T-helper 2 cell treated with Interferon-gamma antibody and Interleukin-4, amounts not matched to agents 5 μg/mL and 100 μg/mL, for 36 hours (primary cell): ENCODE data around the gene CCDC57.

Experiments used
- DNase-seq: peaks from one replicate; pipeline ENCODE4 v3.0.0; 2021; ENCODE audit warnings: low spot score
- H3K27ac Mint-ChIP-seq: one replicate; pipeline ENCODE4 v1.8.0; 2021; ENCODE audit warnings: mild to moderate bottlenecking, mixed read lengths
- H3K27me3 Mint-ChIP-seq: one replicate; pipeline ENCODE4 v1.8.0; 2021; ENCODE audit warnings: low read depth, mixed read lengths
- H3K36me3 Mint-ChIP-seq: one replicate; pipeline ENCODE4 v1.8.0; 2021; ENCODE audit warnings: low read depth, mixed read lengths
- H3K4me1 Mint-ChIP-seq: one replicate; pipeline ENCODE4 v1.8.0; 2021; ENCODE audit warnings: low read depth, mixed read lengths
- H3K4me3 Mint-ChIP-seq: one replicate; pipeline ENCODE4 v1.8.0; 2022; ENCODE audit warnings: mild to moderate bottlenecking, moderate library complexity, mixed read lengths
- H3K9me3 Mint-ChIP-seq: one replicate; pipeline ENCODE4 v1.8.0; 2021; ENCODE audit warnings: mixed read lengths

Gene CCDC57

DNA sequence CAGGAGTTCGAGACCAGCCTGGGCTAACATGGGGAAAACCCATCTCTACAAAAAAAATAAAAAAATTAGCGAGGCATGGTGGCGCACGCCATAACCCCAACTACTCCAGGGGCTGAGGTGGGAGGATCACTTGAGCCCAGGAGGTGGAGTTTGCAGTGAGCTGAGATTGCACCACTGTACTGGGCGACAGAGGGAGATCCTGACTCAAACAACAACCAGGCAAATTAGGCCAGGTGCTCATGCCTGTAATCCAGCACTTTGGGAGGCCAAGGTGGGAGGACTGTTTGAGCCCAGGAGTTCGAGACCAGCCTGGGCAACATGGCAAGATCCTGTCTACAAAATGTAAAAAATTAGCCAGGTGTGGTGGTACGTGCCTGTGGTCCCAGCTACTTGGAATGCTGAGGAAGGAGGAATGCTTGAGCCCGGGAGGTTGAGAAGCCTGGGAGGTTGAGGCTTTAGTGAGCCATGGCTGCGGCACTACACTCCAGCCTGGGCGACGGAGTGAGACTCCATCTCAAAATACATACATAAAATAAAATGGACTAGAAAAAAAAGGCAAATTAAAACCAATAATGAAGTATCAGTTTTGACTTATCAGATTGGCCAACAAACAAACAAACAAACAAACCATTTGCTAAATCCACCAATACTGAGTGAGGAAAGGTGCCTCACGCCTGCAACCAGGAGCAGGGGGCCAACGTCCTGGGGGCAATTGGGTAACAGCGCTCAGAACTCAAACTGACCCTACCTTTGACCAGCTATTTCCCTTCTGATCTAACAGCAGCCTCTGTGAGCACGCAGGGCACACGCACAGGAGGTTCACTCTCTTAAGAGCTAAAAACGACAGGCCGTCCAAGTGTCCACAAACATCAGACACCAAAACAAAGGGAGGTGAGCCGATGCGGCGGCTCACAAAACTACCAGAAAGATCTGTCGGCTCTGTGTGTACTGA lies 95.2 kb downstream of the CCDC57 start:
- no peaks in the 10 kb centered on the region for H3K27me3 Mint-ChIP-seq
- peaks cover 18% of the 10 kb centered on the region for H3K4me1 Mint-ChIP-seq
- no peaks in the 10 kb centered on the region for H3K9me3 Mint-ChIP-seq
- H3K27ac Mint-ChIP-seq: no peak overlapping the region
- no peak for DNase-seq
- no peak overlapping the region for H3K4me3 Mint-ChIP-seq
- H3K36me3 Mint-ChIP-seq: peaks cover 1% of the 10 kb centered on the region

DNA sequence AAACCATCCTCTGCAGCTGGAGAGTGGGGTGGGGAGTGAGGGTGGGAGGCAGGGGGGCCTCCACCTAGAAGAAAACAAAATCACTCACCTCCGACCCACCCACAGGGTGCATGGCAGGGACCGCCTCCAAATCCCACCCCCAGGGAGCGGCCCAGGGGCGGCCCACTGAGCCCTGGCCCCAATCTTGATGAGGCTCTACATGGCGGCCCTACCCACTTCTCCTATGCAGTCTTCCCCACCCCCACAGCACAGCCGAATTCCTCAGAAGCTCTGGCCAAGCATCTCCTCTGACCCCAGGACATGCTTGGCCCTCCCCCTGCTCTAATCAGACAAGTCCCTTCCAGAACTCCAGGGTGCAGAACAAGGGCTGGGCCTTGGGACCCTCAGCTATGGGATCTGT lies 96.4 kb downstream of the CCDC57 start:
- DNase-seq: no peak
- Mint-ChIP-seq H3K4me3 (no peak overlapping the region), H3K4me1 (peaks cover 11% of the 10 kb centered on the region), H3K27ac (no peak overlapping the region), H3K36me3 (peaks cover 1% of the 10 kb centered on the region), H3K9me3 (no peaks in the 10 kb centered on the region), H3K27me3 (no peaks in the 10 kb centered on the region)

DNA sequence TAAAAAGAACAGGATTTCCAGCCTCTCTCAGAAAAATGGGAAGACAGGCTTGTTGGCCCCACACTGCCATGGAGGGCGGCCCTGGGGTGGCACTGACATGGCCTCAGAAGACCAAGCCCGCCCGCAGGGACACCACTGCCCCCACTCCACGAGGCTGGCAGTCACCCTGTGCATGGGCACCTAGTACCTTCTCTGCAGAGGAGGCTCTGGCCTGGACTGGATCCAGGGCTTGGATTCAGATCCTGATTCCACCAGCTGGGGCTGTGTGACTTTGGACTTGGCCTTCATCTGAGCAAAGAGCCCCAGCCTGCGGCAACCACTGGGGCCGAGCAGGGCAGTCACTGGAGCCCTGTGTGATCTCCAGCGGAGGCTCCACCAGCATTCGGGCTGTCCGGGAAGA lies 97.8 kb downstream of the CCDC57 start:
- Mint-ChIP-seq H3K9me3 (no peaks in the 10 kb centered on the region), H3K4me1 (peaks cover 6% of the 10 kb centered on the region), H3K27me3 (no peaks in the 10 kb centered on the region), H3K27ac (no peak overlapping the region), H3K36me3 (peaks cover 1% of the 10 kb centered on the region), H3K4me3 (no peak overlapping the region)
- no peak for DNase-seq

DNA sequence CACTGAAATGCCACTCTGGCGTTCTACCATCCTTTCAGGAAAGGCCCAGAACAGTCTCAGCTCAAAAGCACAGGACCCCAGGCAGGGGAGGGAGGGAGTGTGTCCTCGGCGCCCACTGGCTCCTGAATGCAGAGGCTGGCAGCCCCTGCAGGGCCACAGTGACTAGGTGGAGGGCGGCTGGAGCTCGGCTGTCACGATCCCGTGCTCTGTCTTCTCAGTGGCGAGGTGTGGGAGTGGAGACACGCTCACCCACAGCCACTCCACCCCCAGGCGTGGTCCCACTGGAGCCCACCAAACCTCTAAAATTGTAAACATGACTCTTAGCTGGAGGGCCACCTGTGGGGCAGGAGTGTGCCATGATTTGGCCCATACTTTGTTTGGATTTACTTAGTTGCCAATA lies 98.2 kb downstream of the CCDC57 start:
- Mint-ChIP-seq H3K4me3 (no peak overlapping the region), H3K36me3 (peaks cover 1% of the 10 kb centered on the region), H3K27me3 (no peaks in the 10 kb centered on the region), H3K9me3 (no peaks in the 10 kb centered on the region), H3K27ac (no peak overlapping the region), H3K4me1 (peaks cover 3% of the 10 kb centered on the region)
- no peak for DNase-seq

DNA sequence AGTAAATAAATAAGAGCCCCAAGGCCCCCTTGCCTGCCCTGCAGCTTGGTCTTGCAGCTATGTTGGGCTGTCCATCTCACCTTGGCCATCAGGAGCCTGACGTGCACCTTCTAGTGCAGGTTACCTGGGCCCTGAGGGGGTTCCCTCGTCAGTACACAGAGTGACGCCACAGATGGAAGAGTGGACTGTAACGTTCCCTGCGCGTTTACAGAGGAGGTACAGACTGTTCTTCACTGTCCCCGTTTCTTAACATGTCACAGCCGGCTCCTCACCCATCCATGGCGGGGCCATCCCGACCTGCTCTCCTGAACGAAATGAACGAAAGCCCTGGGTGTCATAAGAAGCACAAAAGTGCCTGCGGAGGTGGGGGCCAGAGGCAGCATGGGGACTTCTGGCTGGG lies 98.7 kb downstream of the CCDC57 start:
- H3K27me3 Mint-ChIP-seq: no peaks in the 10 kb centered on the region
- H3K9me3 Mint-ChIP-seq: no peaks in the 10 kb centered on the region
- H3K4me1 Mint-ChIP-seq: peaks cover 2% of the 10 kb centered on the region
- H3K4me3 Mint-ChIP-seq: no peak overlapping the region
- no peak overlapping the region for H3K27ac Mint-ChIP-seq
- DNase-seq: no peak
- H3K36me3 Mint-ChIP-seq: peaks cover 1% of the 10 kb centered on the region

DNA sequence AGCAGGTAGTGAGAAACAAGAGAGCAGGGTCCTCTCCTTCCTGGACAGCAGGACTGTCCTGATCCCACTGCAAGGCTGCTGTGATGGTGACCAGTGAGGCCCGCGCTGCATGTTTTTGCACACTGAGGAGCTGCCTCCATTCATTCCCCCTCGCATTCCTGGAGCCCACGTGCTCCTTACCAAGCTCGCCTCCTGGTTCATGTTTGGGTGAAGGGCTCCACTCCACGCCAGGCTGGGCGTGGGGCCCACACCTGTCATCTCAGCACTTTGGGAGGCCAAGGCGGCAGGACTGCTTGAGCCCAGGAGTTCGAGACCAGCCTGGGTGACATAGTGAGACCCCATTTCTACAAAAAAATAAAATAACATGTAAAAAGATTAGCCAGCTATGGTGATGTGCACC lies 99.2 kb downstream of the CCDC57 start:
- no peak for DNase-seq
- Mint-ChIP-seq H3K4me1 (peaks cover 3% of the 10 kb centered on the region), H3K36me3 (peaks cover 1% of the 10 kb centered on the region), H3K27ac (no peak overlapping the region), H3K27me3 (no peaks in the 10 kb centered on the region), H3K4me3 (no peak overlapping the region), H3K9me3 (no peaks in the 10 kb centered on the region)

DNA sequence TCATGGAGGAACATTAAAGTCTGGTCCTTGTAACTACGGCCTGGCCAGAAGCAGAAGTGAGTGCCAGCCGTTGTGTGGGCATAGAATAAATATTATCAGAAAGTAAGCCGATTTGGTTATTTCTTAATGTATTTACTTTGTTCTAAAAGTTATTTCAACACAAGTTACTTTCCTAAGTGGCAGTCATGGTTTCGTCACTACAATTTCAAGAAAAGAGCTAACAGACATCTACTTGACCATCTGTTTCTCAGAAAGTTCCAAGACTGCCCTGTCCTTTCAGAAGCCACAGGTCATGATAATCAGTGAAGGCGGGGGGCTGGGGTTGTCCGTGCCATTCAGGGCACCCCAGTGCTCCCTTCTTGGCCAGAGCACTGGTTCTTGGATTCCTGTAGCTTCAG lies 99.7 kb downstream of the CCDC57 start:
- no peak for DNase-seq
- Mint-ChIP-seq H3K9me3 (no peaks in the 10 kb centered on the region), H3K27me3 (no peaks in the 10 kb centered on the region), H3K27ac (no peak overlapping the region), H3K4me3 (no peak overlapping the region), H3K4me1 (peaks cover 3% of the 10 kb centered on the region), H3K36me3 (peaks cover 1% of the 10 kb centered on the region)

DNA sequence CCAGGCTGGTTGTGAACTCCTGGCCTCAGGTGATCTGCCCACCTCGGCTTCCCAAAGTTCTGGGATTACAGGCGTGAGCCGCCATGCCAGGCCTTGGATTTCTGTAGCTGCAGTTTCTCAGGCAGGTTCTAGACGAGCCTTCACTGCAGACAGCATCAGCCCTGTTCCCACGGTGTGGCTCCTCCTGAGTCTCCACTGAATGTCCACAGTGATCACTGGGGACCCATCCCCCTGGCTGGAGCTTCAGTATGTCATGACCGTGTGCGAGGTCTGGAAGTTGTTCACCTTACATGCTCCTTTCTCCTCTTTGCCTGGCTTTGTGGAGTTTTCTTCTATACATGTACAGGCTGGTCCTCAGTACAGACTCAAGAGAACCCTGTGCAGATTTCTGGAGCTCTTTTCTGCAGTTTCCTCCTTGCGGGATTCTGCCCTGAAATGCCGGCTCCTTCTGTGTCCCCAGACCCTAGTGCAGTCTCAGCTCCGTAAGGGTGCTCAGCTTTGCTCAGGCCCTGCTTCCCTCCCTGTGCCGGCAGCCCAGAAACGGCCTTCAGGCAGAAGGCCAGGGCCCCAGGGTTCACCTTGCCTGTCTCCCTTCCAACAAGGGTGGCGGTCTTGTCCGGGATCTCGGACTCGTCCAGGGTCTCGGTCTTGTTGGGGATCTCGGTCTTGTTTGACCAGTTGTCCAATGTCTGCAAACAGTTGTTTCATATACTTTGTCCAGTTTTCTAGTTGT lies 100.3 kb downstream of the CCDC57 start:
- Mint-ChIP-seq H3K9me3 (no peaks in the 10 kb centered on the region), H3K27ac (peak overlapping the region; percentile 47), H3K36me3 (peaks cover 1% of the 10 kb centered on the region), H3K4me1 (peaks cover 3% of the 10 kb centered on the region), H3K27me3 (no peaks in the 10 kb centered on the region), H3K4me3 (no peak overlapping the region)
- DNase-seq: no peak

DNA sequence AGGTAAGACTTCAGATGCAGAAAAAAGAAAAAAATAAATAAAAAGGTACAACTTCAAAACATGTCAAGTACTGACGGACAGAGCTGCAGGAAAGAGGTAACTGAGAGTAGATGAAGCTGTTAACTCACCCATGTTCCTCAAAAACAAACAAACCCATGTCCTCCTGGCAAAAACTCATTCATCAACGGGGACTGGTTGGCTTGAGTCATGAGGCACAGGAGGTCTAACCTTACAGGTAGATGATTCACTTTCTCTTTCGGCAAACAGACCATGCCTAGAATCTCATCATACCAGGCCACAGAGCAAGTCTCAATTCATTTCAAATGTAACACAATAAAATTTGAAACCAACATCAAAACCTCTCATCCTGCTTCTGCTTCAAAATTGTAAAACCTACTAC lies 102.3 kb downstream of the CCDC57 start:
- Mint-ChIP-seq H3K27ac (peak overlapping the region; percentile 59), H3K36me3 (peaks cover 1% of the 10 kb centered on the region), H3K9me3 (no peaks in the 10 kb centered on the region), H3K27me3 (no peaks in the 10 kb centered on the region), H3K4me1 (peaks cover 11% of the 10 kb centered on the region), H3K4me3 (no peak overlapping the region)
- DNase-seq: no peak

DNA sequence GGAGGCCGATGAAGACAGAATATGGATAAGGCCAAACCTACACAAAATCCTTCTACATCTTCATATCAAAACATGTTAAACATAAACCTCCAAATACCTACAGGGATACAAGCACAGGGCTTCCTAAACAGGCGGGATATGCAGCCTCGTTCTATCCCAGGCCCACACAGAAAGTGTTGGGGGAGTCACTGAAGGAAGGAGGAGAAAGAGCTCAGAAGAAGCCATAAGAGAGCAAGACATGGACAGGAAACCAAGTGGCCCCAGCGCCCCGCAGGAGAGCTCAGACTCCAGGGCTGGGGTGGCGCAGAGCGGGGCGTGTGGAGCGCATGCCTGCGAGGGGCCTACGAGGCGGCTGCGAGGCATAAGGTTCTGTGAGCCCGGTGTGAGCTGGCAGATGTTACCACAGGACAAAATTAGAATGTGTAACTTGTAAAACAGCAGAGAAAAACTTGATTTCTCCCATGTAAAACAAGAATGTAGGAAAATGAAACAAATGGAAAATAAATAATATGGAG lies 103.6 kb downstream of the CCDC57 start:
- no peaks in the 10 kb centered on the region for H3K27me3 Mint-ChIP-seq
- DNase-seq: no peak
- no peak overlapping the region for H3K4me3 Mint-ChIP-seq
- H3K36me3 Mint-ChIP-seq: peaks cover 1% of the 10 kb centered on the region
- H3K4me1 Mint-ChIP-seq: peaks cover 11% of the 10 kb centered on the region
- H3K9me3 Mint-ChIP-seq: no peaks in the 10 kb centered on the region
- H3K27ac Mint-ChIP-seq: peak overlapping the region; percentile 21

DNA sequence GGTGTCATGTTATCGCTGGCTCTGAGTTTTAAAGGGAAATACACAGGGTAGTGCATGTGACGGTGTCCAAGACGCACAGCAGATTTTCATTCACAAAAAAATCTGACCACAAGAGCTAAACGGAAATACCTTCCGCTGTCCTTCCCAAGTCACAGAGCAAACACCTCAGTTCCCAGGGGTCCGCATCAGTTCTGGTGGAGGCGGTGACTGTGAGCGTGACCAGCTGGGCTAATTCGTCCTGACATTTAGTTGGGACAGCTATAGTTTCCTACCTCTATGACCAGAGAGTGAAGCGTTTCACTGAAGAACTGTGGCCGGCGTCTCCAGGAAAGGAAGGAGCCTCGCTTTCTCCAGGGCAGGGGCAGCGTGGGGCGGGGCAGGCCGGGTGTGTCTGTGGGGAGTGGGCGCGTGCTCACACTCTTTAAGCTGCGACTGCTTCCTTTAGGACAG lies 104.1 kb downstream of the CCDC57 start:
- H3K4me1 Mint-ChIP-seq: peaks cover 11% of the 10 kb centered on the region
- H3K36me3 Mint-ChIP-seq: peaks cover 1% of the 10 kb centered on the region
- no peak overlapping the region for H3K4me3 Mint-ChIP-seq
- H3K27me3 Mint-ChIP-seq: no peaks in the 10 kb centered on the region
- H3K27ac Mint-ChIP-seq: peak overlapping the region; percentile 36
- DNase-seq: no peak
- no peaks in the 10 kb centered on the region for H3K9me3 Mint-ChIP-seq

DNA sequence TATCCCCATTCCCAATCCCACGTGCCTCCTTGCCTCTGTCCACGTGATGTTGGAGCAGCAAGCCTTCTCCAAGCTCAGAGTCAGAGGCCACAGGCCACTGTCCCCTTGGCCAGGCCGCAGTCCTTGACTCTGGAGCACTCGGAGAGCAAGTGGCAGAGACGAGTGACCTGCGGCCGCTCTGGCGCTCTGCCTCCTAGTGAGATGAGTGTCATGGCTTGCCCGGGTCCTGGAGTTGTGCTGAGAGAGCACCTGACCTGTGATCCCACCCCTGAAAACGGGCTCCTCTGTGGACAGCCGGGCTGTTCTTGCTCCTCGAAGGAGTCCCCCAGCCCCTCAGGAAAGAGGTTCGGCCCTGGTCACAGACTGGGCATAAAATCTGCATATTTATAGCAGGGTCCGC lies 104.6 kb downstream of the CCDC57 start:
- Mint-ChIP-seq H3K36me3 (peaks cover 1% of the 10 kb centered on the region), H3K4me3 (no peak overlapping the region), H3K9me3 (no peaks in the 10 kb centered on the region), H3K27ac (no peak overlapping the region), H3K27me3 (no peaks in the 10 kb centered on the region), H3K4me1 (peaks cover 11% of the 10 kb centered on the region)
- no peak for DNase-seq

DNA sequence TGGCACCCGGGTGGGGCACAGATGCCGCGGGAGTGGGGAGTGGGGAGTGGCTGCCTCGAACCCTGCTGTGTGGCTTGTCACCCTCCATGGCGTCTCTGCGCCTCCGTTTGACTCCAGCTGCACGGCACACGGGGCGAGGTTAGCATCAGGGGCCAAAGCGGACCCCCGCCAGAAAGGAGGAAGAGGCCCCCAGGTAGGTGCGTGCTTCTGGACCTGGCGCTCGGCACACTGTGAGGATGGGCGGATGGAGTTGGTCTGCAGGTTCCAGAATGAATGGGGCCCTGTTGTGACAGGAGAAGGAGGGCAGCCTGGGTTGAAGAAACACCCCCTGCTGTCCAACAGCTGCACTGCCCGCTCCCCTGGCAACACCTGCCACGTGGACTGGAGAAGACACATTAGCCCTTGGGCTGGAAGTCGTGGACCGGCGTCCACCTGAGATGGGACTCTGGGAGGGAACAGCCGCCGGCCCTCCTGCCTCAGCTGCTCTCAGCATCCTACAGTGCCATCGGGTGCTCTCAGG lies 105.2 kb downstream of the CCDC57 start:
- Mint-ChIP-seq H3K4me1 (peaks cover 11% of the 10 kb centered on the region), H3K36me3 (peaks cover 2% of the 10 kb centered on the region), H3K4me3 (no peak overlapping the region), H3K27me3 (no peaks in the 10 kb centered on the region), H3K9me3 (no peaks in the 10 kb centered on the region), H3K27ac (peak overlapping the region; percentile 65)
- DNase-seq: no peak
